PC-3 (cell line): ENCODE results near the gene A3GALT2. TPM values are rescaled to one million over a fixed set of nuclear protein-coding genes. Genes with fewer than 3 reads are reported as not detected.

Experiments used
- ATAC-seq: fragments of 200-7000 bp; cut with Tn5 transposase; 2 replicates; pipeline ENCODE4 v1.9.1; 2020; ENCODE audit warnings: mild to moderate bottlenecking, moderate library complexity
- BruUV-seq: library from RNA; stranded (reverse); fragments of 400-500 nt; replicated peaks from 2 replicates; lab custom pipeline; 2021; lab: Mats Ljungman, UMichigan
- CTCF ChIA-PET: fragments of 300-600 bp; sonication (Branson Sonifier 250); formaldehyde crosslinking; loops from one replicate; lab custom pipeline; 2022; ENCODE audit warnings: antibody characterized with exemption; lab: Charles Lee
- POLR2A ChIA-PET: fragments of 300-600 bp; sonication (Branson Sonifier 250); formaldehyde crosslinking; loops from one replicate; lab custom pipeline; 2022; ENCODE audit warnings: antibody characterized with exemption; ENCODE audit not compliant: unreplicated experiment; lab: Charles Lee
- DNase-seq: peaks from one replicate; pipeline ENCODE4 v3.0.0-alpha.2; 2015
- H2AFZ ChIP-seq: fragments of 300-600 bp; sonication (generic); 2 replicates; pipeline ENCODE4 v1.6.0; 2016; ENCODE audit warnings: antibody characterized with exemption, low read length
- H3F3A ChIP-seq: fragments of 300-600 bp; sonication (generic); one replicate; pipeline ENCODE4 v1.6.0; 2017; ENCODE audit warnings: antibody characterized with exemption, low read length, control low read depth, mild to moderate bottlenecking; ENCODE audit not compliant: unreplicated experiment
- H3K27ac ChIP-seq: fragments of 300-600 bp; sonication (generic); 2 replicates; pipeline ENCODE4 v1.5.1; 2016; ENCODE audit warnings: mild to moderate bottlenecking, low read length
- H3K27me3 ChIP-seq: fragments of 300-600 bp; sonication (generic); 2 replicates; pipeline ENCODE4 v1.6.1; 2016; ENCODE audit warnings: low read length, mixed read lengths
- H3K36me3 ChIP-seq: fragments of 300-600 bp; sonication (generic); 2 replicates; pipeline ENCODE4 v1.6.1; 2016; ENCODE audit warnings: low read depth, mixed run types, low read length, mixed read lengths
- H3K4me1 ChIP-seq: fragments of 300-600 bp; sonication (generic); 2 replicates; pipeline ENCODE4 v1.5.1; 2016; ENCODE audit warnings: low read length; ENCODE audit not compliant: insufficient read depth
- H3K4me2 ChIP-seq: fragments of 300-600 bp; sonication (generic); 2 replicates; pipeline ENCODE4 v1.6.0; 2016; ENCODE audit warnings: low read length
- H3K4me3 ChIP-seq: fragments of 300-600 bp; sonication (generic); 2 replicates; pipeline ENCODE4 v1.5.1; 2016; ENCODE audit warnings: mild to moderate bottlenecking, low read length, mixed read lengths
- H3K79me2 ChIP-seq: fragments of 300-600 bp; sonication (generic); 2 replicates; pipeline ENCODE4 v1.6.1; 2017; ENCODE audit warnings: low read length, mixed read lengths
- H3K9ac ChIP-seq: fragments of 300-600 bp; sonication (generic); 2 replicates; pipeline ENCODE4 v1.6.0; 2016; ENCODE audit warnings: mild to moderate bottlenecking, low read length
- H3K9me2 ChIP-seq: fragments of 300-600 bp; sonication (generic); replicated peaks from 2 replicates; pipeline ENCODE4 v1.6.1; 2016; ENCODE audit warnings: mixed run types, low read length, mixed read lengths
- H3K9me3 ChIP-seq: fragments of 300-600 bp; sonication (generic); 2 replicates; pipeline ENCODE4 v1.6.1; 2016; ENCODE audit warnings: low read length, mixed read lengths
- H4K20me1 ChIP-seq: fragments of 300-600 bp; sonication (generic); 2 replicates; pipeline ENCODE4 v1.6.1; 2016; ENCODE audit warnings: low read length, mixed read lengths
- EZH2 ChIP-seq: fragments of 300-600 bp; sonication (generic); IDR thresholded peaks from one replicate; pipeline ENCODE4 v1.6.1; 2017; ENCODE audit warnings: antibody characterized with exemption, mild to moderate bottlenecking, low read length; ENCODE audit not compliant: unreplicated experiment
- EZH2phosphoT487 ChIP-seq: fragments of 300-600 bp; sonication (generic); IDR thresholded peaks from 2 replicates; pipeline ENCODE4 v1.6.1; 2018; ENCODE audit warnings: mild to moderate bottlenecking, antibody characterized with exemption, low read length, borderline replicate concordance
- intact Hi-C: fragments of 100-400 bp; cut with micrococcal nuclease; formaldehyde crosslinking; loops from 2 replicates; pipeline ENCODE4 v1.9.0; 2023
- total RNA-seq: library from RNA; depleted of rRNA; stranded (reverse); fragments of >200 nt; gene quantifications from 2 replicates; pipeline ENCODE4 v1.2.3, GENCODE V29; 2014
- TF ChIP-seq, protein P1 (sequence below): fragments of 300-600 bp; sonication (generic); conservative IDR thresholded peaks from 2 replicates; pipeline ENCODE4 v1.5.1; 2017; ENCODE audit warnings: antibody characterized with exemption, low read depth, mild to moderate bottlenecking, low read length

Gene A3GALT2
- total RNA-seq, 1 experiment from 2014 or later, result not detected

- peaks cover 17% of the 10 kb centered on the region for H3K4me1 ChIP-seq
- H3K27ac ChIP-seq, result no peak overlapping the region
- no TSS peak for BruUV-seq
- H3K9ac ChIP-seq, result no peak overlapping the region
- no peaks in the 10 kb centered on the region for H3K9me2 ChIP-seq
- H3F3A ChIP-seq, result peaks cover 4% of the 10 kb centered on the region
- no peak overlapping the region for H3K4me2 ChIP-seq
- peaks cover 28% of the 10 kb centered on the region for H4K20me1 ChIP-seq
- TF ChIP-seq, protein P1, sequence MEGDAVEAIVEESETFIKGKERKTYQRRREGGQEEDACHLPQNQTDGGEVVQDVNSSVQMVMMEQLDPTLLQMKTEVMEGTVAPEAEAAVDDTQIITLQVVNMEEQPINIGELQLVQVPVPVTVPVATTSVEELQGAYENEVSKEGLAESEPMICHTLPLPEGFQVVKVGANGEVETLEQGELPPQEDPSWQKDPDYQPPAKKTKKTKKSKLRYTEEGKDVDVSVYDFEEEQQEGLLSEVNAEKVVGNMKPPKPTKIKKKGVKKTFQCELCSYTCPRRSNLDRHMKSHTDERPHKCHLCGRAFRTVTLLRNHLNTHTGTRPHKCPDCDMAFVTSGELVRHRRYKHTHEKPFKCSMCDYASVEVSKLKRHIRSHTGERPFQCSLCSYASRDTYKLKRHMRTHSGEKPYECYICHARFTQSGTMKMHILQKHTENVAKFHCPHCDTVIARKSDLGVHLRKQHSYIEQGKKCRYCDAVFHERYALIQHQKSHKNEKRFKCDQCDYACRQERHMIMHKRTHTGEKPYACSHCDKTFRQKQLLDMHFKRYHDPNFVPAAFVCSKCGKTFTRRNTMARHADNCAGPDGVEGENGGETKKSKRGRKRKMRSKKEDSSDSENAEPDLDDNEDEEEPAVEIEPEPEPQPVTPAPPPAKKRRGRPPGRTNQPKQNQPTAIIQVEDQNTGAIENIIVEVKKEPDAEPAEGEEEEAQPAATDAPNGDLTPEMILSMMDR, result no peak
- TF ChIP-seq EZH2 (no peak), EZH2phosphoT487 (no peak)
- no peak overlapping the region for H2AFZ ChIP-seq
- POLR2A ChIA-PET, result no interaction called here
- H3K27me3 ChIP-seq, result no peaks in the 10 kb centered on the region
- CTCF ChIA-PET, result interaction anchor here (1.1 kb wide), 1 partner anchor 33 kb away, joined by 3 read pairs; no protein-coding TSS in a partner anchor
- H3K9me3 ChIP-seq, result no peaks in the 10 kb centered on the region
- peaks cover 24% of the 10 kb centered on the region for H3K79me2 ChIP-seq
- H3K36me3 ChIP-seq, result peaks cover 96% of the 10 kb centered on the region
- no peak overlapping the region for H3K4me3 ChIP-seq
- intact Hi-C loops, result no loop called here
- DNase-seq (no peak), ATAC-seq (no peak)
These were observed 7.9 kb upstream of the A3GALT2 start for GRCh38 chr1:33328817-33329216.

DNA sequence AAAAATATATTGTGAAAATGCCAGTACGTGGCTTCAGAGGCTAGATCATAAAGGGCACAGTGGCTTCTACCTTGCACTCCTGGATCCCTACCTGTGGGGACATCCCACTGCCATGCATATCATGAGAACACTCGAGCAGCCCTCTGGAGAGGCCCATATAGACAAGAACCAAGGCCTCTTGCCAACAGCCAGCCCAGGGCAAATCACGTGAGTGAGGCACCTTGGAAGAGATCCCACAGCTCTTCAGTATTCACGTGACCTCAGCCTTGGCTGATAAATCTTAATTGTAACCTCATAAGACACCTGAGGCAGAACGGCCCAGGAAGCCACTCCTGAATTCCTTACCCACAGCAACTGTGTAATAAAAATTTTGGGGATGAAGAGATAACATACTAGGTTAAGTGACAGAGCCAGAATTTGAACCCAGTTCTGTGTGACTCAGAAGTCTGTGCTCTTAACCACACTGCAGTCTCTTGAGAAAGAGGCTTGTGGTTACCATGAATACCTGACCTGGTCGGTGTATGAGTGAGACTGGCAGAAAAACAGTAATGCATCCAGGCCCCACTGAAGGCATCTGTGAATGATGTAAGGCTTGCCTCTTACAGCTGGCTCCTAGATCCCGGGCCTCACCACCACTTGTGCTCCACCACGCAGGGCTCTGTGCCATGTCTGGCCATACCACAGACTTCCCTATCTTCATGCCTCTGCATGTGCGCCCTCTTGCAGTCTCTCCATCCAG is 6.9 kb upstream of the A3GALT2 start:
- Histone ChIP-seq H3K27ac (0 out of 2 replicates have a peak overlapping the region, but pooled peaks have one; percentile 11), H2AFZ (no peak overlapping the region), H3K9ac (no peak overlapping the region), H3K79me2 (peaks cover 13% of the 10 kb centered on the region), H3K9me3 (no peaks in the 10 kb centered on the region), H4K20me1 (peaks cover 18% of the 10 kb centered on the region), H3K4me3 (no peak overlapping the region), H3K9me2 (no peaks in the 10 kb centered on the region), H3K27me3 (no peaks in the 10 kb centered on the region), H3K4me2 (no peak overlapping the region), H3F3A (peaks cover 4% of the 10 kb centered on the region), H3K36me3 (peaks cover 96% of the 10 kb centered on the region), H3K4me1 (peaks cover 17% of the 10 kb centered on the region)
- TF ChIP-seq EZH2phosphoT487, result no peak
- TF ChIP-seq, protein P1, result no peak
- intact Hi-C loops, result no loop called here
- peak; percentile 69 for ATAC-seq
- BruUV-seq, result no TSS peak
- DNase-seq, result peak; percentile 80
- POLR2A ChIA-PET, result interaction anchor here (0.6 kb wide), 1 partner anchor 216 kb away, joined by 5 read pairs; no protein-coding TSS in a partner anchor
- CTCF ChIA-PET, result interaction anchor here (1.1 kb wide), 1 partner anchor 32 kb away, joined by 3 read pairs; no protein-coding TSS in a partner anchor

GRCh38 chr1:33326785-33327184 is 5.9 kb upstream of the A3GALT2 start:
- no peak overlapping the region for H3K4me3 ChIP-seq
- intact Hi-C loops, result no loop called here
- TF ChIP-seq, protein P1, result no peak
- TF ChIP-seq EZH2phosphoT487 (no peak), EZH2 (no peak)
- no peaks in the 10 kb centered on the region for H3K9me3 ChIP-seq
- no peak overlapping the region for H2AFZ ChIP-seq
- no peak for DNase-seq
- peaks cover 89% of the 10 kb centered on the region for H3K36me3 ChIP-seq
- no peaks in the 10 kb centered on the region for H3K9me2 ChIP-seq
- H3K79me2 ChIP-seq, result peaks cover 4% of the 10 kb centered on the region
- no TSS peak for BruUV-seq
- H4K20me1 ChIP-seq, result peaks cover 9% of the 10 kb centered on the region
- no peaks in the 10 kb centered on the region for H3K27me3 ChIP-seq
- ChIA-PET CTCF (no interaction called here), POLR2A (no interaction called here)
- H3K4me2 ChIP-seq, result no peak overlapping the region
- H3F3A ChIP-seq, result peaks cover 4% of the 10 kb centered on the region
- ATAC-seq, result no peak
- H3K4me1 ChIP-seq, result peaks cover 17% of the 10 kb centered on the region
- H3K9ac ChIP-seq, result no peak overlapping the region
- H3K27ac ChIP-seq, result no peak overlapping the region
